Loucy (cell line): Measurements from ENCODE around the gene C17orf107.

Experiments used
- H2AFZ ChIP-seq: fragments of 200-600 bp; sonication (generic); 2 replicates; pipeline ENCODE4 v1.6.0; 2016; ENCODE audit warnings: antibody characterized with exemption, mild to moderate bottlenecking, low read length, moderate library complexity
- H3F3A ChIP-seq: fragments of 200-600 bp; 2 replicates; pipeline ENCODE4 v1.6.0; 2016; ENCODE audit warnings: antibody characterized with exemption, low read depth, mild to moderate bottlenecking
- H3K27me3 ChIP-seq: fragments of 200-600 bp; sonication (generic); 2 replicates; pipeline ENCODE4 v1.6.1; 2014; ENCODE audit warnings: low read length, mild to moderate bottlenecking; ENCODE audit not compliant: insufficient read depth, poor library complexity, severe bottlenecking
- H3K36me3 ChIP-seq: fragments of 200-600 bp; sonication (generic); 2 replicates; pipeline ENCODE4 v1.6.1; 2016; ENCODE audit warnings: low read length; ENCODE audit not compliant: insufficient read depth
- H3K4me1 ChIP-seq: fragments of 200-600 bp; sonication (generic); 2 replicates; pipeline ENCODE4 v1.5.1; 2014; ENCODE audit warnings: low read length, mild to moderate bottlenecking; ENCODE audit not compliant: insufficient read depth, poor library complexity, severe bottlenecking
- H3K4me2 ChIP-seq: fragments of 200-600 bp; sonication (generic); 2 replicates; pipeline ENCODE4 v1.6.0; 2014; ENCODE audit warnings: antibody characterized with exemption, low read length, low read depth, mild to moderate bottlenecking; ENCODE audit not compliant: poor library complexity, severe bottlenecking
- H3K4me3 ChIP-seq: fragments of 200-600 bp; sonication (generic); 2 replicates; pipeline ENCODE4 v1.5.1; 2014; ENCODE audit warnings: low read length, mild to moderate bottlenecking, mixed read lengths; ENCODE audit not compliant: poor library complexity, severe bottlenecking
- H3K79me2 ChIP-seq: fragments of 200-600 bp; sonication (generic); 2 replicates; pipeline ENCODE4 v1.6.1; 2014; ENCODE audit warnings: low read length; ENCODE audit not compliant: insufficient read depth
- H3K9ac ChIP-seq: fragments of 200-600 bp; sonication (generic); 2 replicates; pipeline ENCODE4 v1.6.0; 2014; ENCODE audit warnings: mild to moderate bottlenecking, low read depth, low read length, moderate library complexity; ENCODE audit not compliant: poor library complexity, severe bottlenecking
- H3K9me2 ChIP-seq: fragments of 200-600 bp; sonication (generic); replicated peaks from 2 replicates; pipeline ENCODE4 v1.6.1; 2016; ENCODE audit warnings: low read depth, low read length, mixed read lengths
- H3K9me3 ChIP-seq: fragments of 200-600 bp; sonication (generic); 2 replicates; pipeline ENCODE4 v1.6.1; 2014; ENCODE audit warnings: mild to moderate bottlenecking, antibody characterized with exemption, low read length, low read depth; ENCODE audit not compliant: insufficient read depth
- H4K20me1 ChIP-seq: fragments of 200-600 bp; sonication (generic); 2 replicates; pipeline ENCODE4 v1.6.0; 2014; ENCODE audit warnings: antibody characterized with exemption, low read length, mild to moderate bottlenecking; ENCODE audit not compliant: insufficient read depth, poor library complexity, severe bottlenecking
- EZH2phosphoT487 ChIP-seq: fragments of 200-600 bp; IDR thresholded peaks from 2 replicates; pipeline ENCODE4 v1.6.1; 2018; ENCODE audit warnings: antibody characterized with exemption, mild to moderate bottlenecking, moderate library complexity, borderline replicate concordance
- TF ChIP-seq, protein P1 (sequence below): fragments of 200-600 bp; sonication (generic); conservative IDR thresholded peaks from 2 replicates; pipeline ENCODE4 v1.5.1; 2014; ENCODE audit warnings: mild to moderate bottlenecking, antibody characterized with exemption, low read length

The C17orf107 gene

DNA sequence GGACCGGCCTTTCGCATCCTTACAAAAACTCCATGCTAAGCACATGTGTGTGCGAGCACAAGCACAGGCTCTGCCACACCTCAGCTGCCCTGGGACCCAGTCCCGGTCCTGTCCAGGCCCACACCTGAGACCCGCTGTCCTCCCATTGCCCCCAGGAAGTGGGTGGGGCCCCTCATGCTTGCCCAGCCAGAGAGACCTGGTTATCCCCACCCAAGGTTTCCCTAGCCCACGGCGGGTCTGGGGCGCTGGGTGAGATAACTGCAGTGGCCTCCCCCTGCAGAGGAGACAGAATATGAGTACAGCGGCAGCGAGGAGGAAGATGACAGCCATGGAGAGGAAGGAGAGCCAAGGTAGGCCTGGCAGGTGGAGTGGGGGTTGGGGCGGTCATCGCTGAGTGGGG lies 12.5 kb upstream of the C17orf107 start:
- H3K4me1 ChIP-seq: no peaks in the 10 kb centered on the region
- H3K27me3 ChIP-seq: no peaks in the 10 kb centered on the region
- H2AFZ ChIP-seq: no peak overlapping the region
- no peaks in the 10 kb centered on the region for H3K79me2 ChIP-seq
- H3K9ac ChIP-seq: no peak overlapping the region
- peaks cover 50% of the 10 kb centered on the region; the same call in 1 of the 2 replicates for H3K36me3 ChIP-seq
- no peaks in the 10 kb centered on the region for H3K9me2 ChIP-seq
- H3F3A ChIP-seq: no peaks in the 10 kb centered on the region
- TF ChIP-seq, protein P1, sequence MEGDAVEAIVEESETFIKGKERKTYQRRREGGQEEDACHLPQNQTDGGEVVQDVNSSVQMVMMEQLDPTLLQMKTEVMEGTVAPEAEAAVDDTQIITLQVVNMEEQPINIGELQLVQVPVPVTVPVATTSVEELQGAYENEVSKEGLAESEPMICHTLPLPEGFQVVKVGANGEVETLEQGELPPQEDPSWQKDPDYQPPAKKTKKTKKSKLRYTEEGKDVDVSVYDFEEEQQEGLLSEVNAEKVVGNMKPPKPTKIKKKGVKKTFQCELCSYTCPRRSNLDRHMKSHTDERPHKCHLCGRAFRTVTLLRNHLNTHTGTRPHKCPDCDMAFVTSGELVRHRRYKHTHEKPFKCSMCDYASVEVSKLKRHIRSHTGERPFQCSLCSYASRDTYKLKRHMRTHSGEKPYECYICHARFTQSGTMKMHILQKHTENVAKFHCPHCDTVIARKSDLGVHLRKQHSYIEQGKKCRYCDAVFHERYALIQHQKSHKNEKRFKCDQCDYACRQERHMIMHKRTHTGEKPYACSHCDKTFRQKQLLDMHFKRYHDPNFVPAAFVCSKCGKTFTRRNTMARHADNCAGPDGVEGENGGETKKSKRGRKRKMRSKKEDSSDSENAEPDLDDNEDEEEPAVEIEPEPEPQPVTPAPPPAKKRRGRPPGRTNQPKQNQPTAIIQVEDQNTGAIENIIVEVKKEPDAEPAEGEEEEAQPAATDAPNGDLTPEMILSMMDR: no peak
- no peak for TF ChIP-seq EZH2phosphoT487
- no peaks in the 10 kb centered on the region for H4K20me1 ChIP-seq
- H3K9me3 ChIP-seq: no peaks in the 10 kb centered on the region
- no peak overlapping the region for H3K4me3 ChIP-seq
- H3K4me2 ChIP-seq: no peak overlapping the region

DNA sequence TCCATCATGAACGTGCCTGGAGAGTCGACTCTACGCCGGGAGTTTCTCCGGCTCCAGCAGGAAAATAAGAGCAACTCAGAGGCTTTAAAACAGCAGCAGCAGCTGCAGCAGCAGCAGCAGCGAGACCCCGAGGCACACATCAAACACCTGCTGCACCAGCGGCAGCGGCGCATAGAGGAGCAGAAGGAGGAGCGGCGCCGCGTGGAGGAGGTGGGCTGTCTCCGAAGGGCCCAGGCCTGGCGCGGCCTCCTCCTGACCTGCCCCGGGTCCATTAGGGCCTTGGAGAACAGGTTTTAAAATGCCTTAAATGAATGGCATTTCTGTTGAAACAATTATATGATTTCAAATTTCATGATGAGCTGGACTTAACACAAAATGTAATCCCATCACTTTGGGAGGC lies 11.8 kb upstream of the C17orf107 start:
- Histone ChIP-seq H3K9ac (no peak overlapping the region), H3K79me2 (no peaks in the 10 kb centered on the region), H3K27me3 (no peaks in the 10 kb centered on the region), H3K36me3 (peaks cover 50% of the 10 kb centered on the region; the same call in 1 of the 2 replicates), H3F3A (no peaks in the 10 kb centered on the region), H3K4me1 (no peaks in the 10 kb centered on the region), H3K9me2 (no peaks in the 10 kb centered on the region), H2AFZ (no peak overlapping the region), H3K4me3 (no peak overlapping the region), H3K4me2 (no peak overlapping the region), H3K9me3 (no peaks in the 10 kb centered on the region), H4K20me1 (no peaks in the 10 kb centered on the region)
- no peak for TF ChIP-seq EZH2phosphoT487
- TF ChIP-seq, protein P1: no peak

DNA sequence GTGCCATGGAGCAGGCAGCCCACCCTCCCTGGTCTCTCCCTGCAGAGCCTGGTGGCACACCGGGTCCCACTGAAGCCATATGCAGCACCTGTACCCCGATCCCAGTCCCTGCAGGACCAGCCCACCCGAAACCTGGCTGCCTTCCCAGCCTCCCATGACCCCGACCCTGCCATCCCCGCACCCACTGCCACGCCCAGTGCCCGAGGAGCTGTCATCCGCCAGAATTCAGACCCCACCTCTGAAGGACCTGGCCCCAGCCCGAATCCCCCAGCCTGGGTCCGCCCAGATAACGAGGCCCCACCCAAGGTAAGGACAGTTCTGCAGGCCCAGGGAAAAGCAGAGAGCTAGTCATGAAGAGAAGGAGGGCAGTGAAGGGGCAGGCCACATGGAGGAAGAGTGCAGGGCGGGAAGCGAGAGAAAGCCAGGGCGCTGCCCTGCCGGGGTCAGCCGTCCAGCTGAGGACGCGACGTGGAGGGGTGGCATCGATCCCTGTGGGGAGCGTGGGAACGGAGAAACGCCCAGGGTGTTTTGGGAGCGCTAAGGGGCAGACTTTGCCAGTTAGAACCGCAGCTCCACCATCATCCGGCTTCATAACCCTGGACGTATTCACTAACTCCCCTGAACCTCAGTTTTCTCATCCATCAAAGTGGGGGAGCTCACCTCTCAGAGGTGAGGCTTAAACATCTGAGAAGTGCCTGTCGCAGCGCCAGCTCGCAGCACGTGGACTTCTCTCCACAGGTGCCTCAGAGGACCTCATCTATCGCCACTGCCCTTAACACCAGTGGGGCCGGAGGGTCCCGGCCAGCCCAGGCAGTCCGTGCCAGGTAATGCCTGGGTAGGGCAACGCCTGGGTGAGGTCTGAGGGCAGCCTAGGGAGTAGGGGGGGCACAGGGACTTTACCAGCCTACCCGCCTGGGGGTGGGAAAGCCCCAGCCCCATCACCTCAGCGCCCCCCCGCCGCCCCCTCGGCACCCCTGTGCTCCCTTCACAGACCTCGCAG lies 7.6 kb upstream of the C17orf107 start:
- H3K9me3 ChIP-seq: no peaks in the 10 kb centered on the region
- peaks cover 37% of the 10 kb centered on the region; the same call in 1 of the 2 replicates for H3K36me3 ChIP-seq

More for the DNA sequence above, 7.6 kb upstream of the C17orf107 start:
- no peaks in the 10 kb centered on the region for H3F3A ChIP-seq
- H4K20me1 ChIP-seq: no peaks in the 10 kb centered on the region
- H3K4me1 ChIP-seq: no peaks in the 10 kb centered on the region
- no peak overlapping the region for H3K4me3 ChIP-seq
- H2AFZ ChIP-seq: no peak overlapping the region
- no peaks in the 10 kb centered on the region for H3K27me3 ChIP-seq
- no peaks in the 10 kb centered on the region for H3K9me2 ChIP-seq
- no peak for TF ChIP-seq EZH2phosphoT487
- TF ChIP-seq, protein P1: no peak
- H3K9ac ChIP-seq: no peak overlapping the region
- H3K4me2 ChIP-seq: no peak overlapping the region
- H3K79me2 ChIP-seq: no peaks in the 10 kb centered on the region
